ENCODE results near the gene EFHD2.

The EFHD2 gene

GRCh38 chr1:15452216-15452615 is 42.5 kb downstream of the EFHD2 start:
- Mint-ChIP-seq H3K4me1 (peaks cover 3% of the 10 kb centered on the region), H3K9me3 (peaks cover 8% of the 10 kb centered on the region), H3K4me3 (no peak overlapping the region), H3K27me3 (ENCODE audit: low read depth) (no peaks in the 10 kb centered on the region), H3K36me3 (ENCODE audit: low read depth) (no peaks in the 10 kb centered on the region), H3K27ac (no peak overlapping the region)
- TF ChIP-seq CTCF (IDR thresholded peaks at IDR 0.05; ENCODE audit: unreplicated experiment in 3 of 3): no peak

GRCh38 chr1:15452866-15453571 is 43.3 kb downstream of the EFHD2 start:
- Mint-ChIP-seq H3K36me3 (ENCODE audit: low read depth) (no peaks in the 10 kb centered on the region), H3K4me1 (peaks cover 3% of the 10 kb centered on the region), H3K27me3 (ENCODE audit: low read depth) (no peaks in the 10 kb centered on the region), H3K27ac (no peak overlapping the region), H3K4me3 (no peak overlapping the region), H3K9me3 (peaks cover 8% of the 10 kb centered on the region)
- TF ChIP-seq CTCF (IDR thresholded peaks at IDR 0.05; ENCODE audit: unreplicated experiment in 3 of 3): no peak

- TF ChIP-seq CTCF (IDR thresholded peaks at IDR 0.05; ENCODE audit: unreplicated experiment in 3 of 3): no peak
Observed at GRCh38 chr1:15453734-15454133, 44.0 kb downstream of the EFHD2 start.

GRCh38 chr1:15454256-15454655 is 44.6 kb downstream of the EFHD2 start:
- TF ChIP-seq CTCF (IDR thresholded peaks at IDR 0.05; ENCODE audit: unreplicated experiment in 3 of 3): no peak
- Mint-ChIP-seq H3K4me1 (peaks cover 3% of the 10 kb centered on the region), H3K27ac (no peak overlapping the region), H3K27me3 (ENCODE audit: low read depth) (no peaks in the 10 kb centered on the region), H3K9me3 (peaks cover 8% of the 10 kb centered on the region), H3K36me3 (ENCODE audit: low read depth) (no peaks in the 10 kb centered on the region), H3K4me3 (no peak overlapping the region)

More at GRCh38 chr1:15453734-15454133, 44.0 kb downstream of the EFHD2 start:
- no peak overlapping the region for H3K27ac Mint-ChIP-seq
- no peak overlapping the region for H3K4me3 Mint-ChIP-seq
- peaks cover 3% of the 10 kb centered on the region for H3K4me1 Mint-ChIP-seq
- no peaks in the 10 kb centered on the region for H3K36me3 Mint-ChIP-seq (ENCODE audit: low read depth)
- peaks cover 8% of the 10 kb centered on the region for H3K9me3 Mint-ChIP-seq
- no peaks in the 10 kb centered on the region for H3K27me3 Mint-ChIP-seq (ENCODE audit: low read depth)

- TF ChIP-seq CTCF (IDR thresholded peaks at IDR 0.05; ENCODE audit: unreplicated experiment in 3 of 3): no peak
- no peak overlapping the region for H3K27ac Mint-ChIP-seq
- H3K9me3 Mint-ChIP-seq: peaks cover 3% of the 10 kb centered on the region
- no peak overlapping the region for H3K4me3 Mint-ChIP-seq
- no peaks in the 10 kb centered on the region for H3K36me3 Mint-ChIP-seq (ENCODE audit: low read depth)
- peaks cover 14% of the 10 kb centered on the region for H3K4me1 Mint-ChIP-seq
- no peaks in the 10 kb centered on the region for H3K27me3 Mint-ChIP-seq (ENCODE audit: low read depth)
Observed at GRCh38 chr1:15455522-15455921, 45.8 kb downstream of the EFHD2 start.

GRCh38 chr1:15456313-15456954 is 46.7 kb downstream of the EFHD2 start, which contains the start of gene CELA2A:
CELA2A (plus strand) TSS chr1:15456732; CDS start chr1:15456754, 22 bp downstream.
- H3K4me3 Mint-ChIP-seq: no peak within 1 kb of the TSS
- no peaks in the 10 kb centered on the region for H3K36me3 Mint-ChIP-seq (ENCODE audit: low read depth)
- no peaks in the 10 kb centered on the region for H3K27me3 Mint-ChIP-seq (ENCODE audit: low read depth)
- no peak for TF ChIP-seq CTCF (IDR thresholded peaks at IDR 0.05; ENCODE audit: unreplicated experiment in 3 of 3)
- peaks cover 18% of the 10 kb centered on the region for H3K4me1 Mint-ChIP-seq
- H3K9me3 Mint-ChIP-seq: peaks cover 3% of the 10 kb centered on the region
- no peak within 1 kb of the TSS for H3K27ac Mint-ChIP-seq

Measured in nephron (organoid).